NCI-H146 treated with DMSO at 0.1 percent for 48 hours (cell line): ENCODE measurements around the gene OCEL1.

Source experiments
- DNase-seq: peaks from one replicate; lab custom pipeline; 2025; ENCODE audit not compliant: unreplicated experiment; lab: John Stamatoyannopoulos, UW

OCEL1 gene

GRCh38 chr19:17237747-17238706, 12.0 kb downstream of the OCEL1 start:
- DNase-seq, result no peak

GRCh38 chr19:17240062-17240752, 14.2 kb downstream of the OCEL1 start:
- no peak for DNase-seq

GRCh38 chr19:17240826-17241399, 14.9 kb downstream of the OCEL1 start:
- DNase-seq, result no peak

GRCh38 chr19:17242431-17243208, 16.6 kb downstream of the OCEL1 start:
- no peak for DNase-seq

- DNase-seq, result no peak
These were observed 17.3 kb downstream of the OCEL1 start for GRCh38 chr19:17243211-17243829.

- DNase-seq, result no peak
These were observed 18.0 kb downstream of the OCEL1 start for GRCh38 chr19:17243830-17244617.

GRCh38 chr19:17244618-17245534, 18.9 kb downstream of the OCEL1 start:
- no peak for DNase-seq

- no peak for DNase-seq
These were observed 19.5 kb downstream of the OCEL1 start, which contains the start of gene NR2F6 for GRCh38 chr19:17245535-17245984. TSS of gene NR2F6 (minus strand) at chr19:17245919. CDS start at chr19:17245220, 699 bp downstream.

GRCh38 chr19:17246681-17247425, 20.8 kb downstream of the OCEL1 start:
- DNase-seq, result peak; percentile 82

- peak; percentile 64 for DNase-seq
These were observed 22.2 kb downstream of the OCEL1 start for GRCh38 chr19:17248011-17248776.

GRCh38 chr19:17249887-17250548, 24.0 kb downstream of the OCEL1 start:
- no peak for DNase-seq

GRCh38 chr19:17254636-17255035, 28.6 kb downstream of the OCEL1 start:
- no peak for DNase-seq

- DNase-seq, result peak; percentile 59
These were observed 29.2 kb downstream of the OCEL1 start for GRCh38 chr19:17255150-17255621.

- DNase-seq, result no peak
These were observed 30.1 kb downstream of the OCEL1 start for GRCh38 chr19:17256130-17256529.

GRCh38 chr19:17259118-17259780, 33.2 kb downstream of the OCEL1 start:
- no peak for DNase-seq

- no peak for DNase-seq
These were observed 33.9 kb downstream of the OCEL1 start for GRCh38 chr19:17259934-17260333.
